GM12878 (cell line): ENCODE data around the gene APELA. TPM values are rescaled to one million over a fixed set of nuclear protein-coding genes. Genes with fewer than 3 reads are reported as not detected.

Experiments used
- ATAC-seq: fragments of 200-7000 bp; cut with Tn5 transposase; 3 replicates; pipeline ENCODE4 v1.9.1; 2020; ENCODE audit warnings: mild to moderate bottlenecking, moderate library complexity
- BruUV-seq: library from RNA; stranded (reverse); fragments of 400-500 nt; replicated peaks from 2 replicates; lab custom pipeline; 2021; lab: Mats Ljungman, UMichigan
- CTCF ChIA-PET: fragments of 300-600 bp; sonication (Branson Sonifier 250); formaldehyde crosslinking; extraction: SDS; loops from one replicate; lab custom pipeline; 2021; ENCODE audit warnings: inconsistent platforms; lab: Yijun Ruan, JAX
- POLR2A ChIA-PET: fragments of 350-600 bp; formaldehyde crosslinking; extraction: SDS; loops from one replicate; lab custom pipeline; 2021; ENCODE audit warnings: inconsistent platforms; lab: Charles Lee
- RAD21 ChIA-PET: fragments of 300-600 bp; sonication (Branson Sonifier 250); formaldehyde crosslinking; loops from one replicate; lab custom pipeline; 2023; ENCODE audit warnings: antibody characterized with exemption; ENCODE audit not compliant: unreplicated experiment; lab: Charles Lee
- SMC1A ChIA-PET: fragments of 300-600 bp; sonication (Branson Sonifier 250); formaldehyde crosslinking; loops from one replicate; lab custom pipeline; 2023; ENCODE audit not compliant: unreplicated experiment, uncharacterized antibody; lab: Charles Lee
- DNase-seq: peaks from one replicate; pipeline ENCODE4 v3.0.0-alpha.2; 2011; ENCODE audit warnings: low read depth, low spot score
- FAIRE-seq: peaks from 3 replicates; lab custom pipeline; 2011; peaks lifted over from hg19 to GRCh38; lab: Jason Lieb, UNC
- H2AFZ ChIP-seq: 2 replicates; pipeline ENCODE4 v1.6.0; 2011; ENCODE audit warnings: low read depth, low read length, control low read depth; ENCODE audit not compliant: control insufficient read depth
- H3K27ac ChIP-seq: 2 replicates; pipeline ENCODE4 v1.5.1; 2011; ENCODE audit warnings: control low read depth; ENCODE audit not compliant: control insufficient read depth, insufficient read depth
- H3K27me3 ChIP-seq, 2 experiments: replicated peaks in 1 of 2; 2 replicates each; pipeline versions ENCODE4 v1.6.0 to v1.6.1; 2011; ENCODE audit warnings: low read length in 1 of 2; ENCODE audit not compliant: control insufficient read depth in 2 of 2, insufficient read depth in 2 of 2
- H3K36me3 ChIP-seq, 2 experiments: 2 replicates each; pipeline ENCODE4 v1.5.1; 2011; ENCODE audit warnings: low read length in 1 of 2; ENCODE audit not compliant: control insufficient read depth in 2 of 2, insufficient read depth in 2 of 2
- H3K4me1 ChIP-seq: 2 replicates; pipeline ENCODE4 v1.6.1; 2011; ENCODE audit warnings: mild to moderate bottlenecking, low read length, moderate library complexity, mixed read lengths; ENCODE audit not compliant: control insufficient read depth, insufficient read depth
- H3K4me2 ChIP-seq: 2 replicates; pipeline ENCODE4 v1.6.0; 2011; ENCODE audit warnings: control low read depth; ENCODE audit not compliant: control insufficient read depth, insufficient read depth
- H3K4me3 ChIP-seq: fragments of 200-600 bp; sonication (generic); 2 replicates; pipeline ENCODE4 v1.5.1; 2016
- H3K79me2 ChIP-seq: 2 replicates; pipeline ENCODE4 v1.6.0; 2011; ENCODE audit warnings: low read length; ENCODE audit not compliant: control insufficient read depth, insufficient read depth
- H3K9ac ChIP-seq: 2 replicates; pipeline ENCODE4 v1.8.0; 2011; ENCODE audit warnings: low read length, control low read depth, mixed read lengths; ENCODE audit not compliant: control insufficient read depth, insufficient read depth
- H3K9me3 ChIP-seq: replicated peaks from 3 replicates; pipeline ENCODE4 v1.5.1; 2011; ENCODE audit warnings: mild to moderate bottlenecking, low read length; ENCODE audit not compliant: control insufficient read depth, insufficient read depth
- H4K20me1 ChIP-seq: 2 replicates; pipeline ENCODE4 v1.6.0; 2011; ENCODE audit not compliant: control insufficient read depth, insufficient read depth
- BHLHE40 ChIP-seq, 2 experiments: fragments of 450-650 bp in 1 of 2; IDR thresholded peaks; 2 replicates each; pipeline ENCODE4 v1.6.1; 2011 to 2017; ENCODE audit warnings: low read depth in 2 of 2, borderline replicate concordance in 1 of 2, improper control_type of control experiment in 1 of 2, low read length in 1 of 2, mild to moderate bottlenecking in 1 of 2
- GABPA ChIP-seq: IDR thresholded peaks from 2 replicates; pipeline ENCODE4 v1.6.1; 2014; ENCODE audit warnings: antibody characterized with exemption, low read depth, mild to moderate bottlenecking, inconsistent platforms
- RUNX3 ChIP-seq: IDR thresholded peaks from 2 replicates; pipeline ENCODE4 v1.6.1; 2012; ENCODE audit warnings: low read length, inconsistent platforms
- SMAD5 ChIP-seq: IDR thresholded peaks from 2 replicates; pipeline ENCODE4 v1.6.1; 2016; ENCODE audit warnings: antibody characterized with exemption, low read depth
- STAT1 ChIP-seq: fragments of 450-650 bp; conservative IDR thresholded peaks from 2 replicates; pipeline ENCODE4 v1.6.1; 2014; ENCODE audit warnings: antibody characterized with exemption, mild to moderate bottlenecking
- WRNIP1 ChIP-seq: IDR thresholded peaks from 2 replicates; pipeline ENCODE4 v1.6.1; 2011; ENCODE audit warnings: low read depth, low read length, improper control_type of control experiment, borderline replicate concordance
- ZNF24 ChIP-seq: fragments of 450-650 bp; IDR thresholded peaks from 2 replicates; pipeline ENCODE4 v1.6.1; 2017; ENCODE audit warnings: antibody characterized with exemption, mild to moderate bottlenecking
- ZNF592 ChIP-seq: fragments of 450-650 bp; IDR thresholded peaks from 2 replicates; pipeline ENCODE4 v1.6.1; 2017; ENCODE audit warnings: mild to moderate bottlenecking, moderate library complexity
- WGBS: methylation state at CpG from one replicate; pipeline ENCODE4 v1.1.6; 2016; ENCODE audit warnings: low lambda C conversion rate; ENCODE audit not compliant: insufficient replicate concordance, insufficient coverage; ENCODE audit errors: missing lambda C conversion rate; 5-methylcytosine and 5-hydroxymethylcytosine counted together
- in situ Hi-C: fragments of 300-500 bp; cut with MboI; formaldehyde crosslinking; loops from 9 replicates; pipeline ENCODE4 v1.14.3; 2018; ENCODE audit warnings: mixed read lengths
- intact Hi-C: fragments of 100-400 bp; cut with micrococcal nuclease; formaldehyde crosslinking; loops from one replicate; pipeline ENCODE4 v1.14.2; 2022; ENCODE audit not compliant: unreplicated experiment
- polyA plus RNA-seq, 11 experiments: library from polyadenylated mRNA; depleted of rRNA in 4 of 11; unstranded in 6 of 11; stranded (reverse) in 5 of 11; fragments of >200 nt; fragmentation: Nextera tagmentation in 4 of 11; fragmentation: Illumina TruSeq in 1 of 11; extraction: Ambion mirVana in 4 of 11; extraction: Trizol in 1 of 11; gene quantifications; 1 replicate in 1 of 11; 2 replicates in 10 of 11; pipeline versions ENCODE4 v1.2.1 to v1.2.3, GENCODE V29; 2011 to 2016; ENCODE audit warnings: inconsistent platforms in 2 of 11, missing spikeins in 2 of 11, low read depth in 1 of 11
- total RNA-seq, 4 experiments: library from RNA; depleted of rRNA in 3 of 4; stranded (reverse); fragments of >200 nt in 3 of 4; fragmentation: Illumina TruSeq in 1 of 4; extraction: Trizol in 1 of 4; gene quantifications; 2 replicates each; pipeline versions ENCODE4 v1.2.1 to v1.2.3, GENCODE V29; 2013 to 2021

APELA gene
- total and polyA plus RNA-seq, 10 of the 15 experiments (the other 5 are each of a cell fraction or from before 2014, with no cell fraction given) = 0.79 to 6.9 (median 1.2) TPM

- peak; percentile 73 for ATAC-seq
- SMC1A ChIA-PET = no interaction called here
- TF ChIP-seq RUNX3 (peak; percentile 36), WRNIP1 (no peak)
- FAIRE-seq = no peak
- Histone ChIP-seq H3K79me2 (no peaks in the 10 kb centered on the region), H3K4me3 (no peak overlapping the region), H3K27ac (no peak overlapping the region), H3K9ac (no peak overlapping the region), H3K27me3 (no peaks in the 10 kb centered on the region), H3K36me3 (no peaks in the 10 kb centered on the region), H3K4me2 (no peak overlapping the region), H3K9me3 (no peaks in the 10 kb centered on the region; the same call in 2 of the 3 replicates), H2AFZ (no peak overlapping the region), H4K20me1 (no peaks in the 10 kb centered on the region), H3K4me1 (peaks cover 6% of the 10 kb centered on the region; the same call in 1 of the 2 replicates)
- POLR2A ChIA-PET = no interaction called here
- no TSS peak for BruUV-seq
- no peak for DNase-seq
- intact Hi-C loops (no loop called here), in situ Hi-C loops (loop anchor here (25.0 kb wide), 1 partner anchor 1762 kb away; the partner anchor contains the start of gene NAF1)
- CTCF ChIA-PET = interaction anchor here (2.1 kb wide), 1 partner anchor 10 kb away, joined by 8 read pairs; no protein-coding TSS in a partner anchor
- RAD21 ChIA-PET = interaction anchor here (1.3 kb wide), 1 partner anchor 11 kb away, joined by 4 read pairs; no protein-coding TSS in a partner anchor
- 78% methylated on average over 3 of the region's 3 CpGs for WGBS
These were observed 47.8 kb downstream of the APELA start for GRCh38 chr4:164924670-164925238.

GRCh38 chr4:164926301-164926700, 49.3 kb downstream of the APELA start:
- RAD21 ChIA-PET = no interaction called here
- WGBS = 32% methylated on average over 2 of the region's 2 CpGs
- TF ChIP-seq ZNF24 = no peak
- TF ChIP-seq STAT1 = no peak
- no peak for TF ChIP-seq BHLHE40 (IDR thresholded peaks at IDR 0.05; ENCODE audit: borderline replicate concordance in 1 of 2, low read depth in 2 of 2, low read length in 1 of 2)
- no peak for TF ChIP-seq GABPA
- TF ChIP-seq SMAD5 = no peak
- TF ChIP-seq ZNF592 = no peak

More at GRCh38 chr4:164926301-164926700, 49.3 kb downstream of the APELA start:
- no peak overlapping the region for H3K4me2 ChIP-seq
- intact Hi-C loops (no loop called here), in situ Hi-C loops (loop anchor here (25.0 kb wide), 1 partner anchor 1764 kb away; the partner anchor contains the start of gene NAF1)
- no peak overlapping the region for H2AFZ ChIP-seq
- H3K9me3 ChIP-seq = no peaks in the 10 kb centered on the region; the same call in 2 of the 3 replicates
- no peak for FAIRE-seq
- H3K4me3 ChIP-seq = no peak overlapping the region
- BruUV-seq = no TSS peak
- CTCF ChIA-PET = interaction anchor here (0.6 to 0.9 kb wide), 2 partner anchors 8 to 36 kb away, joined by 3 to 4 read pairs; no protein-coding TSS in a partner anchor
- SMC1A ChIA-PET = no interaction called here
- no peak for ATAC-seq
- H3K9ac ChIP-seq = no peak overlapping the region
- no peak for DNase-seq
- peaks cover 6% of the 10 kb centered on the region; the same call in 1 of the 2 replicates for H3K4me1 ChIP-seq
- no peaks in the 10 kb centered on the region for H3K36me3 ChIP-seq
- no peaks in the 10 kb centered on the region for H3K27me3 ChIP-seq
- no peak overlapping the region for H3K27ac ChIP-seq
- POLR2A ChIA-PET = no interaction called here
- H3K79me2 ChIP-seq = no peaks in the 10 kb centered on the region
- H4K20me1 ChIP-seq = no peaks in the 10 kb centered on the region
